Measurements from ENCODE around the gene STXBP6. TPM values are rescaled to one million over a fixed set of nuclear protein-coding genes. Genes with fewer than 3 reads are reported as not detected.
"Not testable (repeated sequence)": the region's sequence is repeated elsewhere in the genome, so short reads cannot be mapped to it uniquely, and the experiment has no call there.

Gene STXBP6
- total RNA-seq, 1 donor from 2014 or later = 6.8 TPM

DNA sequence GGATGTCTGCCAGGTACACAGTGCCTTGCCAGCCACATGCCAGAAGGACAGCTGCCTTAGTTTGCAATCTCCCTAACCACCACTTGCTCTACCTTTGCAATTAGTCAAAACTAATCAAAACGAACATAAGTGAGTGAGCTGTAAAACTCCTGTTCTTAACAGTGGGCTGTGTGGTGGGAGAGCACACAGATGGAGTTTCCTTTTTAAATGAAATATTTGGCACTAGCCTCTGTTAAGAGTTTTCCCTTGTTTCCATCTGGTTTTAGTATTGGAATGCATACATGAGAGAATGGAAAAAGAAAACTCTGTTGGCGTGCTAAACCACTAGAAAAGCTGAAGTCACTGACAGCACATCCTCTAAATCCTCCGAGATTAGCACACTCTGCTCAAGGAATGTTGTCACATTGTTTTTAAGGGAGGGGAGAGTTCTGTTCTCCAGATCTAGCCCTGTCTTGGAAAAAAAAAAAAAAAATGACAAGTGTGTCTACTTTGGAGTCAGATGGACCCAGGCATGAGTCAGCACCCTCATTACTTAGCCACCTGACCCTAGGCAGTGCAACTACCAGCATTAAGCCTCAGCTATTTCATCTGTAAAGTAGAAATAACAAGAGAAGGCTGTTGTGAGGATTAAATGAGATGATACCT, 83.9 kb downstream of the STXBP6 start:
- Mint-ChIP-seq H3K4me1 (no peaks in the 10 kb centered on the region), H3K9me3 (no peaks in the 10 kb centered on the region), H3K36me3 (ENCODE audit: low read depth) (peaks cover 2% of the 10 kb centered on the region), H3K27me3 (ENCODE audit: low read depth) (no peaks in the 10 kb centered on the region), H3K4me3 (no peak overlapping the region), H3K27ac (ENCODE audit: unreplicated experiment) (no peak overlapping the region)
- DNase-seq (ENCODE audit: low read depth, low spot score) = no peak
- TF ChIP-seq, protein P1, sequence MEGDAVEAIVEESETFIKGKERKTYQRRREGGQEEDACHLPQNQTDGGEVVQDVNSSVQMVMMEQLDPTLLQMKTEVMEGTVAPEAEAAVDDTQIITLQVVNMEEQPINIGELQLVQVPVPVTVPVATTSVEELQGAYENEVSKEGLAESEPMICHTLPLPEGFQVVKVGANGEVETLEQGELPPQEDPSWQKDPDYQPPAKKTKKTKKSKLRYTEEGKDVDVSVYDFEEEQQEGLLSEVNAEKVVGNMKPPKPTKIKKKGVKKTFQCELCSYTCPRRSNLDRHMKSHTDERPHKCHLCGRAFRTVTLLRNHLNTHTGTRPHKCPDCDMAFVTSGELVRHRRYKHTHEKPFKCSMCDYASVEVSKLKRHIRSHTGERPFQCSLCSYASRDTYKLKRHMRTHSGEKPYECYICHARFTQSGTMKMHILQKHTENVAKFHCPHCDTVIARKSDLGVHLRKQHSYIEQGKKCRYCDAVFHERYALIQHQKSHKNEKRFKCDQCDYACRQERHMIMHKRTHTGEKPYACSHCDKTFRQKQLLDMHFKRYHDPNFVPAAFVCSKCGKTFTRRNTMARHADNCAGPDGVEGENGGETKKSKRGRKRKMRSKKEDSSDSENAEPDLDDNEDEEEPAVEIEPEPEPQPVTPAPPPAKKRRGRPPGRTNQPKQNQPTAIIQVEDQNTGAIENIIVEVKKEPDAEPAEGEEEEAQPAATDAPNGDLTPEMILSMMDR (conservative IDR thresholded peaks at IDR 0.05) = no peak

DNA sequence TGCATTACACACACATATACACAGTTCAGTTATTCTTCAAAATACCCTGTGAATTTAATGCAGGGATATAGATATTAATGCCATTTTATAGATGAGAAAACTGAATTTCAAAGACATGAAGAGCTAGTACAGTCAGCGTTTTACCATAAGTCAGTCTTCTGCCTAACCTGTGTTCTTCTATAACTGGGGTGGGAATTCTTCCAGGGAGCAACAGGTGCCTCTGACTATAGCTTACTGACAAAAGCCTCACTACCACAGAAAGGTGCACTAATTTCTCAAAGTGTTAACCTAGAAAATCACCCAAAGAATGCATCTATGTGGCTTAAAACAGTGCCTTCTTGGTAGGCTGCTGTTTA, 84.4 kb downstream of the STXBP6 start:
- Mint-ChIP-seq H3K36me3 (ENCODE audit: low read depth) (peaks cover 2% of the 10 kb centered on the region), H3K27me3 (ENCODE audit: low read depth) (no peaks in the 10 kb centered on the region), H3K4me1 (no peaks in the 10 kb centered on the region), H3K9me3 (no peaks in the 10 kb centered on the region), H3K27ac (ENCODE audit: unreplicated experiment) (no peak overlapping the region), H3K4me3 (no peak overlapping the region)
- TF ChIP-seq, protein P1 (conservative IDR thresholded peaks at IDR 0.05) = no peak
- no peak for DNase-seq (ENCODE audit: low read depth, low spot score)

DNA sequence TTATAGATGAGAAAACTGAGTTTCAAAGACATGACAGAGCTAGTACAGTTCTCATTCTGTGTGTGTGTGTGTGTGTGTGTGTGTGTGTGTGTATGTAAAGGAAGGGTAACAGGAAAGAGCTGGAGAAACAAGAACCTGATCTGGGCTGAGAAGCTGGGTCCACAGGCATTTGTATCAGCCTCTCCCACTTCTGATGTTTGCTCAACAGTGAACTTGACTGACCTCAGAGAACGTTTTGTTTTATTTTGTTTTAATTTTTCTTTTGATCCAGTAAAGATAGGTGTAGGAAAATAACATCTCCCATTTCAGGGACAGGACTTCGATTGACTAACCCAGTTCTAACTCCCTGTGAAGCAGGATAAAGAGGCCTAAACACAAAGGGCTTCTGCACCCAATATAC, 85.4 kb downstream of the STXBP6 start:
- H3K4me1 Mint-ChIP-seq = no peaks in the 10 kb centered on the region
- no peak overlapping the region for H3K27ac Mint-ChIP-seq (ENCODE audit: unreplicated experiment)
- no peak overlapping the region for H3K4me3 Mint-ChIP-seq
- no peaks in the 10 kb centered on the region for H3K27me3 Mint-ChIP-seq (ENCODE audit: low read depth)
- TF ChIP-seq, protein P1 (conservative IDR thresholded peaks at IDR 0.05) = no peak
- DNase-seq (ENCODE audit: low read depth, low spot score) = no peak
- peaks cover 2% of the 10 kb centered on the region for H3K36me3 Mint-ChIP-seq (ENCODE audit: low read depth)
- no peaks in the 10 kb centered on the region for H3K9me3 Mint-ChIP-seq

DNA sequence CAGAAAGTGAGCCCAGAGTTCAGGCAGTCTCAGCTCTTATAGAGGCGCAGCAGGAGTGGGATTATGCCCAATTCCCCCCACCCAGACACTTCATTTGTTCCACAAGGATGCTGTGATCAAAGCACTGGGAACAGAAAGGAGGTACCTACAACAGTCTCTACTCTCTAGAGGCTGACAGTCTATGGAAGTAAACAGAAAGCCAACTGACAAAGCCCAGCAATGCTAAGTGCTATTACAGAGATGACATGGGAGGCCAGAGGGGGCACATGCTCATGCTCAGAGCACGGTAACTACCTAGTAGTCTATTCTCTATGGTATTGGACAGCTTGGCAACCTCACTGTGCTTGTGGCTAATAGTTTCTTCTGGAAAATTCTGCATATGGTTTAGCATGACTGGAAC, 85.9 kb downstream of the STXBP6 start:
- no peak overlapping the region for H3K27ac Mint-ChIP-seq (ENCODE audit: unreplicated experiment)
- TF ChIP-seq, protein P1 (conservative IDR thresholded peaks at IDR 0.05) = no peak
- H3K27me3 Mint-ChIP-seq (ENCODE audit: low read depth) = no peaks in the 10 kb centered on the region
- H3K36me3 Mint-ChIP-seq (ENCODE audit: low read depth) = peaks cover 2% of the 10 kb centered on the region
- no peak for DNase-seq (ENCODE audit: low read depth, low spot score)
- H3K4me3 Mint-ChIP-seq = no peak overlapping the region
- no peaks in the 10 kb centered on the region for H3K9me3 Mint-ChIP-seq
- H3K4me1 Mint-ChIP-seq = peaks cover under 1% of the 10 kb centered on the region

DNA sequence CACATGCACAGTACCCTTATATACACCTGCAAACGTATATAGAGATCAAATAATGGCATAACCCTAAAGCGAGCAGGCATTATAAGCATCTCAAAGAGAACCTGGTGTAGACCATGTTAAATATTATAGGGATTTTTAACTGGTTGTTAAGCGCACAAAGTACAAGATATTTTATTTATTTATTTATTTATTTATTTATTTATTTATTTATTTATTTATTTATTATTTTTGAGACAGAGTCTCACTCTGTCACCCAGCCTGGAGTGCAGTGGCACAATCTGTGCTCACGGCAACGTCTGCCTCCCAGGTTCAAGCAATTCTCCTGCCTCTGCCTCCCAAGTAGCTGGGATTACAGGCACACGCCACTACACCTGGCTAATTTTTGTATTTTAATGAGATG, 87.8 kb downstream of the STXBP6 start:
- not testable (repeated sequence) for H3K27ac Mint-ChIP-seq (ENCODE audit: unreplicated experiment); H3K4me3 Mint-ChIP-seq

DNA sequence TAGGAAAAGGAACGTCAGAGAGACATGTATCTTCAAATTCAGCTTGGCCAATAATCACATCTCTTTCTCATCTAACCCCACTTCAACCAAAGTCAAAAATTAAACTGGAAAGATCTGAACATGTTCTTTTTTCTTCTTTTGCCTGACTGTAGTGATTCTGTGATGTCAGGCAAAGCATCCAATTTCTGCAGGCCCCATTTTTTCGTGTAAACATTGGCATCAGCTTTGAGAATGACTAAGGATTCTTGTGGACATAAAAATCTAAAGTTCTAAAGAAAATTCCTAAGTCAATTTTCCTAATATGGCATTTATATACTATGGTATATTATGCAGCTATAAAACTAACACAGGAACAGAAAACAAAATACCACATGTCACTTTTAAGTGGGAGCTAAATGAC, 89.1 kb downstream of the STXBP6 start:
- H3K36me3 Mint-ChIP-seq (ENCODE audit: low read depth) = peaks cover 2% of the 10 kb centered on the region
- H3K4me1 Mint-ChIP-seq = peaks cover 10% of the 10 kb centered on the region
- no peak overlapping the region for H3K4me3 Mint-ChIP-seq
- H3K9me3 Mint-ChIP-seq = no peaks in the 10 kb centered on the region
- no peak overlapping the region for H3K27ac Mint-ChIP-seq (ENCODE audit: unreplicated experiment)
- DNase-seq (ENCODE audit: low read depth, low spot score) = no peak
- TF ChIP-seq, protein P1 (conservative IDR thresholded peaks at IDR 0.05) = no peak
- no peaks in the 10 kb centered on the region for H3K27me3 Mint-ChIP-seq (ENCODE audit: low read depth)

More for the DNA sequence above, 87.8 kb downstream of the STXBP6 start:
- not testable (repeated sequence) for H3K9me3 Mint-ChIP-seq; H3K27me3 Mint-ChIP-seq (ENCODE audit: low read depth); H3K36me3 Mint-ChIP-seq (ENCODE audit: low read depth); DNase-seq (ENCODE audit: low read depth, low spot score)
- peaks cover 10% of the 10 kb centered on the region for H3K4me1 Mint-ChIP-seq
